HepG2 (cell line): ENCODE results near the gene NTPCR. TPM values are rescaled to one million over a fixed set of nuclear protein-coding genes. Genes with fewer than 3 reads are reported as not detected.

ENCODE experiments used
- ATAC-seq: fragments of 200-7000 bp; cut with Tn5 transposase; 3 replicates; pipeline ENCODE4 v1.9.1; 2020; ENCODE audit warnings: mild to moderate bottlenecking, moderate library complexity
- BruUV-seq: library from RNA; stranded (reverse); fragments of 400-500 nt; replicated peaks from 2 replicates; lab custom pipeline; 2021; lab: Mats Ljungman, UMichigan
- CTCF ChIA-PET: fragments of 300-600 bp; formaldehyde crosslinking; extraction: SDS; loops from one replicate; lab custom pipeline; 2021; ENCODE audit warnings: low total read pairs, inconsistent platforms, low intra/inter-chr PET ratio; lab: Yijun Ruan, JAX
- POLR2A ChIA-PET: fragments of 350-600 bp; sonication (Branson Sonifier 250); formaldehyde crosslinking; loops from one replicate; lab custom pipeline; 2020; ENCODE audit warnings: antibody characterized with exemption, inconsistent platforms; lab: Yijun Ruan, JAX
- DNase-seq: peaks from one replicate; pipeline ENCODE4 v3.0.0-alpha.2; 2015; ENCODE audit warnings: low spot score
- FAIRE-seq: peaks from 3 replicates; lab custom pipeline; 2011; peaks lifted over from hg19 to GRCh38; lab: Jason Lieb, UNC
- H2AFZ ChIP-seq: one replicate; pipeline ENCODE4 v1.6.1; 2011; ENCODE audit warnings: low read length, inconsistent platforms
- H3K27ac ChIP-seq: fragments of 300-600 bp; 3 replicates; pipeline ENCODE4 v1.8.0; 2011; ENCODE audit warnings: mixed run types, mild to moderate bottlenecking, mixed read lengths, low read length, inconsistent platforms; ENCODE audit not compliant: insufficient read depth; ENCODE audit errors: extremely low read length
- H3K27me3 ChIP-seq, 2 experiments: fragments of 200-600 bp in 1 of 2; 2 replicates in 1 of 2; 3 replicates in 1 of 2; pipeline versions ENCODE4 v1.6.0 to v1.8.0; 2011; ENCODE audit warnings: low read length in 2 of 2, mild to moderate bottlenecking in 2 of 2, moderate library complexity in 2 of 2, inconsistent platforms in 1 of 2; ENCODE audit not compliant: insufficient read depth in 2 of 2, control insufficient read depth in 1 of 2
- H3K36me3 ChIP-seq, 2 experiments: fragments of 200-600 bp in 1 of 2; replicated peaks in 1 of 2; 2 replicates in 1 of 2; 3 replicates in 1 of 2; pipeline versions ENCODE4 v1.5.1 to v1.8.0; 2011; ENCODE audit warnings: low read length in 2 of 2, inconsistent platforms in 1 of 2; ENCODE audit not compliant: insufficient read depth in 2 of 2, control insufficient read depth in 1 of 2
- H3K4me1 ChIP-seq: 2 replicates; pipeline ENCODE4 v1.5.1; 2012; ENCODE audit warnings: low read length, inconsistent platforms; ENCODE audit not compliant: insufficient read depth
- H3K4me2 ChIP-seq: 2 replicates; pipeline ENCODE4 v1.6.0; 2011; ENCODE audit warnings: low read depth, low read length, inconsistent platforms
- H3K4me3 ChIP-seq, 3 experiments: fragments of 200-600 bp in 1 of 3; sonication (generic), shearing (Covaris generic) in 1 of 3; replicated peaks in 1 of 3; 2 replicates each; pipeline ENCODE4 v1.5.1; 2011 to 2016; ENCODE audit warnings: low read length in 3 of 3, inconsistent platforms in 2 of 3, low read depth in 2 of 3, mild to moderate bottlenecking in 2 of 3, control low read depth in 1 of 3, mixed read lengths in 1 of 3; ENCODE audit not compliant: insufficient read depth in 1 of 3
- H3K79me2 ChIP-seq: one replicate; pipeline ENCODE4 v1.6.1; 2011; ENCODE audit warnings: low read length, inconsistent platforms; ENCODE audit not compliant: insufficient read depth
- H3K9ac ChIP-seq: 2 replicates; pipeline ENCODE4 v1.6.0; 2011; ENCODE audit warnings: mild to moderate bottlenecking, low read depth, low read length, inconsistent platforms; ENCODE audit not compliant: insufficient read depth
- H3K9me3 ChIP-seq: 2 replicates; pipeline ENCODE4 v1.5.1; 2012; ENCODE audit warnings: mild to moderate bottlenecking, low read length
- H4K20me1 ChIP-seq: 2 replicates; pipeline ENCODE4 v1.6.0; 2011; ENCODE audit warnings: inconsistent platforms, mild to moderate bottlenecking, low read length, moderate library complexity; ENCODE audit not compliant: insufficient read depth
- HIVEP1 ChIP-seq: sonication (generic); formaldehyde crosslinking; IDR thresholded peaks from 2 replicates; pipeline ENCODE4 v1.4.0; 2020; ENCODE audit warnings: mild to moderate bottlenecking, missing genetic modification reagents
- ZBTB1 ChIP-seq: sonication (generic); formaldehyde crosslinking; IDR thresholded peaks from 2 replicates; pipeline ENCODE4 v1.4.0; 2020; ENCODE audit warnings: missing genetic modification reagents, borderline replicate concordance
- ZFP1 ChIP-seq: IDR thresholded peaks from 2 replicates; pipeline ENCODE4 v1.6.1; 2016
- ZFX ChIP-seq: sonication (generic); formaldehyde crosslinking; IDR thresholded peaks from 2 replicates; pipeline ENCODE4 v1.4.0; 2020; ENCODE audit warnings: mild to moderate bottlenecking, low read depth, missing genetic modification reagents, moderate library complexity
- WGBS: methylation state at CpG from one replicate; pipeline ENCODE4 v1.1.6; 2017; ENCODE audit warnings: low lambda C conversion rate; 5-methylcytosine and 5-hydroxymethylcytosine counted together
- in situ Hi-C: cut with HindIII; loops from 2 replicates; pipeline ENCODE4 v1.10.0; 2017; ENCODE audit warnings: low pct_unique_long_range_greater_than_20kb; ENCODE audit not compliant: extremely low pct_ligation_motif_present
- intact Hi-C: fragments of 100-400 bp; cut with micrococcal nuclease; formaldehyde crosslinking; loops from one replicate; pipeline ENCODE4 v1.10.0; 2022; ENCODE audit not compliant: unreplicated experiment
- polyA plus RNA-seq, 8 experiments: library from polyadenylated mRNA; depleted of rRNA in 3 of 8; stranded (reverse) in 7 of 8; unstranded in 1 of 8; fragments of >200 nt; fragmentation: Illumina TruSeq in 4 of 8; extraction: Trizol in 4 of 8; gene quantifications; 2 replicates each; pipeline versions ENCODE4 v1.2.1 to v1.2.3, GENCODE V29; 2011 to 2016; ENCODE audit warnings: low read depth in 4 of 8, missing spikeins in 1 of 8, mixed read lengths in 1 of 8; ENCODE audit not compliant: insufficient read depth in 1 of 8
- total RNA-seq, 5 experiments: library from RNA; depleted of rRNA; stranded (reverse); fragments of >200 nt; fragmentation: Illumina TruSeq; extraction: Trizol; gene quantifications; 2 replicates each; pipeline ENCODE4 v1.2.3, GENCODE V29; 2016; ENCODE audit warnings: low read depth in 1 of 5
- TF ChIP-seq, protein P1 (sequence below): sonication (generic); formaldehyde crosslinking; IDR thresholded peaks from 2 replicates; pipeline ENCODE4 v1.4.0; 2020; ENCODE audit warnings: mild to moderate bottlenecking, missing genetic modification reagents

NTPCR gene
- total and polyA plus RNA-seq, 2 of the 13 experiments (the other 11 are each of a cell fraction or from before 2014, with no cell fraction given): 11.7 to 47.0 TPM

DNA sequence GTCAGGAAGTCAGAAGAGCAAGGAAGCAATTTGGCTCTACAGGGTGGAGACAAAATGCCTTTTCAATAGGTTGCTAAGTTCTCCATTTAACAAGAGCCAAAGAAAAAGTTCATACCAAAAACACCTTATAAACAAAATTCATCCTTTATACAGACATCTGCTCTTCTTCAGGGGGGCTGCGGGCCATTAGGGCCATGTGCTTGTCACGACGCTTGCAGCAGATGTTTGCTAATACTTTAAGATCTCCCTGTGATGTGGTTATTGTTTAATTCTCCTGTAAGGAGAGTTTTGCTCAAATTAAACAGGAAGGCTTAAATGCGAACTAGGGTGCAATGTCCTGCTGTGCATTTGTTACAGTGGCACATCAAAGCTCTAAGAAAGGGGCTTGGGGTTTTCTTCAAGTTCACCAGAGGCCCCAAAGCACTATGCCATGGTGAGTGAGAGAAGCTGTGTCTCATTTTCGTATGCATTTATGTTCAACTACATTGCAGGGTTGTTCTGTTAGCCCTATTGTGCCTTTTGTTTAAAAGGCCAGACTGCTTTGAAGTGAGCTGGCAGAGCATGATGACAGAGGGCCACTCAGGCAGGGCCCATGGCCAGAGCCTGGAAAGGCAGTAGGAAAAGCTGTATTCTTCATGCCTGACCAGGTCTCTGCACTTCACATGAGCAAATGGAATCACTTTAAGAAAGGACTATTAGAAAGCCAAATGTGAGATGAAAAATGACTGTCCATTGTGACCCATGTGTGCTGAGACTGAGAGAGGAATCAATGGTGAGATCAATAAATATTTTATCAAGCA is 24.8 kb upstream of the NTPCR start:
- POLR2A ChIA-PET: no interaction called here
- intact Hi-C loops: no loop called here
- in situ Hi-C loops: no loop called here
- Histone ChIP-seq H3K36me3 (no peaks in the 10 kb centered on the region), H4K20me1 (no peaks in the 10 kb centered on the region), H3K9me3 (no peaks in the 10 kb centered on the region)
- no peak for TF ChIP-seq ZFX (CRISPR knock-in tag)
- TF ChIP-seq HIVEP1: no peak
- TF ChIP-seq ZFP1 (CRISPR knock-in tag): no peak
- TF ChIP-seq ZBTB1 (CRISPR knock-in tag): no peak
- TF ChIP-seq, protein P1, sequence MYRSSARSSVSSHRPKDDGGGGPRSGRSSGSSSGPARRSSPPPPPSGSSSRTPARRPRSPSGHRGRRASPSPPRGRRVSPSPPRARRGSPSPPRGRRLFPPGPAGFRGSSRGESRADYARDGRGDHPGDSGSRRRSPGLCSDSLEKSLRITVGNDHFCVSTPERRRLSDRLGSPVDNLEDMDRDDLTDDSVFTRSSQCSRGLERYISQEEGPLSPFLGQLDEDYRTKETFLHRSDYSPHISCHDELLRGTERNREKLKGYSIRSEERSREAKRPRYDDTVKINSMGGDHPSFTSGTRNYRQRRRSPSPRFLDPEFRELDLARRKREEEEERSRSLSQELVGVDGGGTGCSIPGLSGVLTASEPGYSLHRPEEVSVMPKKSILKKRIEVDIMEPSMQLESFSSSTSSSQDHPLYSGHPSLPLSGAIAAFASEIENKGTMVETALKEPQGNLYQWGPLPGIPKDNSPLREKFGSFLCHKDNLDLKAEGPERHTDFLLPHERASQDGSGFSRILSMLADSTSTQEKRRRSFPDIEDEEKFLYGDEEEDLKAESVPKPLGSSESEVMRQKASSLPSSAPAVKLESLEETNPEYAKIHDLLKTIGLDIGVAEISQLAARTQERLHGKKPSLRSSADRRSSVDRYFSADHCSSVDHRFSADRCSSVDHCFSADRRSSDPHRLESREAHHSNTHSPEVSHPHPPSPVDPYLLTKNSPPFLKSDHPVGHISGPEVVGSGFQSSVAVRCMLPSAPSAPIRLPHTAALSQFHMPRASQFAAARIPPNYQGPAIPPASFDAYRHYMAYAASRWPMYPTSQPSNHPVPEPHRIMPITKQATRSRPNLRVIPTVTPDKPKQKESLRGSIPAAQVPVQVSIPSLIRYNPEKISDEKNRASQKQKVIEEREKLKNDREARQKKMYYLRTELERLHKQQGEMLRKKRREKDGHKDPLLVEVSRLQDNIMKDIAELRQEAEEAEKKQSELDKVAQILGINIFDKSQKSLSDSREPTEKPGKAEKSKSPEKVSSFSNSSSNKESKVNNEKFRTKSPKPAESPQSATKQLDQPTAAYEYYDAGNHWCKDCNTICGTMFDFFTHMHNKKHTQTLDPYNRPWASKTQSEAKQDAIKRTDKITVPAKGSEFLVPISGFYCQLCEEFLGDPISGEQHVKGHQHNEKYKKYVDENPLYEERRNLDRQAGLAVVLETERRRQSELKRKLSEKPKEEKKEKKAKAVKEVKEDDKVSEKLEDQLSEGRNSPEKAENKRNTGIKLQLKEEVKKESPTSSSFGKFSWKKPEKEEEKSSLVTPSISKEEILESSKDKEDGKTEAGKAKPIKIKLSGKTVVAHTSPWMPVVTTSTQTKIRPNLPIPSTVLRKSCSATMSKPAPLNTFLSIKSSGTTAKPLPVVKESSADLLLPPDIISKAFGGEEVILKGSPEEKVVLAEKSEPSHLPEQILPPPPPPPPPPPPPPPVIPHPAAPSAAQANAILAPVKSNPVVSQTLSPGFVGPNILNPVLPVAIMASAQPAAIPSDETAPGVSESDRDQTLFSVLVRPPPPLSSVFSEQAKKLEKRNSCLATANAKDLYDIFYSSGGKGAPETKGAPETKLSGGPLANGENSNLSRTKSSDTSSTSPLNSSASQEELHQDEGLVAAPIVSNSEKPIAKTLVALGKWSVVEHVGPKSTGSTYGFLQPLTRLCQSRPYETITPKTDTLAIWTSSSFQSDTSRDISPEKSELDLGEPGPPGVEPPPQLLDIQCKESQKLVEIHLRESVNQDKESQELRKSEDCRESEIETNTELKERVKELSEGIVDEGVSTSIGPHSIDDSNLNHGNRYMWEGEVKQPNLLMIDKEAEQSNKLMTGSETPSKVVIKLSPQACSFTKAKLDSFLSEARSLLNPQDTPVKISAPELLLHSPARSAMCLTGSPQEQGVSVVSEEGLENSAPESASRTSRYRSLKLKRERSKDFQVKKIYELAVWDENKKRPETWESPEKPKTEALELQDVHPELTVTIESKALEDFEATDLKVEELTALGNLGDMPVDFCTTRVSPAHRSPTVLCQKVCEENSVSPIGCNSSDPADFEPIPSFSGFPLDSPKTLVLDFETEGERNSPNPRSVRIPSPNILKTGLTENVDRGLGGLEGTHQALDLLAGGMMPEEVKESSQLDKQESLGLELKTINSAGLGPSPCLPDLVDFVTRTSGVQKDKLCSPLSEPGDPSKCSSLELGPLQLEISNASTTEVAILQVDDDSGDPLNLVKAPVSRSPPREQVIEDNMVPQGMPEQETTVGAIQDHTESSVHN (CRISPR knock-in tag): no peak
- TF ChIP-seq, all 625 proteins: peak for 0
- Histone ChIP-seq H3K9ac (no peak overlapping the region), H3K27ac (no peak overlapping the region), H3K79me2 (no peaks in the 10 kb centered on the region), H3K4me1 (no peaks in the 10 kb centered on the region), H3K4me3 (no peak overlapping the region), H3K4me2 (no peak overlapping the region), H2AFZ (no peak overlapping the region), H3K27me3 (no peaks in the 10 kb centered on the region)
- BruUV-seq: no TSS peak
- CTCF ChIA-PET: no interaction called here
- ATAC-seq (no peak), DNase-seq (no peak), FAIRE-seq (no peak)
- 42% methylated on average over 5 of the region's 5 CpGs for WGBS
